ENCODE results near the gene EXT2.

Gene EXT2

DNA sequence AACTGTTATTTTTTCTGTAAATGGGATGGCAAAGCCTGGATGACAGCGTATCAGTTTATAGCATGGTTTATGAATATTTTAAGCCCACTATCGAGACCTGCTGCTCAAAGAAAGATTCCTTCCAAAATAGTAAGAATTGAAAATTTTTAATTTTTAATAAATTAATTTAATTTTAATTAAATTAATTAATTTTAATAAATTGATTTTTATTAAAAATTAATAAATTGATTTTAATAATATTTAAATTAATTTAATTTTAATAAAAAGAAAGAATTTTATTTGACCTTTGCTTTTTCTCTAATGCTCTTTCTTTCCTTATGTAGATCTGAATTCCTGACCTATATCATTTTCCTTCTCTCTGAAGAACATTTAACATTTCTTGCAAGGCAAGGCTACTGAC, 62.9 kb downstream of the EXT2 start:
- TF ChIP-seq, protein P1, sequence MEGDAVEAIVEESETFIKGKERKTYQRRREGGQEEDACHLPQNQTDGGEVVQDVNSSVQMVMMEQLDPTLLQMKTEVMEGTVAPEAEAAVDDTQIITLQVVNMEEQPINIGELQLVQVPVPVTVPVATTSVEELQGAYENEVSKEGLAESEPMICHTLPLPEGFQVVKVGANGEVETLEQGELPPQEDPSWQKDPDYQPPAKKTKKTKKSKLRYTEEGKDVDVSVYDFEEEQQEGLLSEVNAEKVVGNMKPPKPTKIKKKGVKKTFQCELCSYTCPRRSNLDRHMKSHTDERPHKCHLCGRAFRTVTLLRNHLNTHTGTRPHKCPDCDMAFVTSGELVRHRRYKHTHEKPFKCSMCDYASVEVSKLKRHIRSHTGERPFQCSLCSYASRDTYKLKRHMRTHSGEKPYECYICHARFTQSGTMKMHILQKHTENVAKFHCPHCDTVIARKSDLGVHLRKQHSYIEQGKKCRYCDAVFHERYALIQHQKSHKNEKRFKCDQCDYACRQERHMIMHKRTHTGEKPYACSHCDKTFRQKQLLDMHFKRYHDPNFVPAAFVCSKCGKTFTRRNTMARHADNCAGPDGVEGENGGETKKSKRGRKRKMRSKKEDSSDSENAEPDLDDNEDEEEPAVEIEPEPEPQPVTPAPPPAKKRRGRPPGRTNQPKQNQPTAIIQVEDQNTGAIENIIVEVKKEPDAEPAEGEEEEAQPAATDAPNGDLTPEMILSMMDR (IDR thresholded peaks at IDR 0.05; ENCODE audit: control extremely low read depth, extremely low read depth, low read depth, missing control alignments), result no peak
- CTCF ChIA-PET, result no interaction called here
- no peak for DNase-seq (ENCODE audit: extremely low spot score)
- POLR2A ChIA-PET, result no interaction called here

GRCh38 chr11:44159848-44160721, 64.6 kb downstream of the EXT2 start:
- POLR2A ChIA-PET, result no interaction called here
- CTCF ChIA-PET, result interaction anchor here (1.5 kb wide), 2 partner anchors 9 to 16 kb away, joined by 3 read pairs; no protein-coding TSS in a partner anchor
- TF ChIP-seq, protein P1 (IDR thresholded peaks at IDR 0.05; ENCODE audit: control extremely low read depth, extremely low read depth, low read depth, missing control alignments), result no peak
- DNase-seq (ENCODE audit: extremely low spot score), result peak; percentile 26

GRCh38 chr11:44162004-44162403, 66.5 kb downstream of the EXT2 start:
- ChIA-PET CTCF (interaction anchor here (1.5 kb wide), 1 partner anchor 18 kb away, joined by 3 read pairs; no protein-coding TSS in a partner anchor), POLR2A (no interaction called here)
- TF ChIP-seq, protein P1 (IDR thresholded peaks at IDR 0.05; ENCODE audit: control extremely low read depth, extremely low read depth, low read depth, missing control alignments), result no peak
- DNase-seq (ENCODE audit: extremely low spot score), result no peak

DNA sequence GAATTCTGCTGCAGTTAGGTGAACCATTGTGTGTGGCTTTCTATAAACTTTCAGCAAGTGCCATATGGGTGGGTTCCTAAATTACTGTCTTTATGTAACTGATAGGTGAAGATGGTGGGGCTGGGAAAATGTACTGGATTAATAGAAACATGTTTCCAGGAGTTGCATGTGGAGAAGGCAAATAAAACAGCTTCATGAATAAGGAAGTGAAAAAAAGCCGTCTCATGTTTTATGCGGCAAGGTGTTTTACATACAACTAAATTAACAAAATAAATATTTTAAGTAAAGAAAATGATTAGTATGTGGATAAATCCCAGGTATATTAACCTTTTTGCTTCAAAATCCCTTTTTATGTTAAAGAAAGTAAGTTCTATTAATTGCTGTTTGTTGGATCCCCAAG, 67.2 kb downstream of the EXT2 start:
- TF ChIP-seq, protein P1 (IDR thresholded peaks at IDR 0.05; ENCODE audit: control extremely low read depth, extremely low read depth, low read depth, missing control alignments), result no peak
- POLR2A ChIA-PET, result no interaction called here
- no peak for DNase-seq (ENCODE audit: extremely low spot score)
- CTCF ChIA-PET, result no interaction called here

DNA sequence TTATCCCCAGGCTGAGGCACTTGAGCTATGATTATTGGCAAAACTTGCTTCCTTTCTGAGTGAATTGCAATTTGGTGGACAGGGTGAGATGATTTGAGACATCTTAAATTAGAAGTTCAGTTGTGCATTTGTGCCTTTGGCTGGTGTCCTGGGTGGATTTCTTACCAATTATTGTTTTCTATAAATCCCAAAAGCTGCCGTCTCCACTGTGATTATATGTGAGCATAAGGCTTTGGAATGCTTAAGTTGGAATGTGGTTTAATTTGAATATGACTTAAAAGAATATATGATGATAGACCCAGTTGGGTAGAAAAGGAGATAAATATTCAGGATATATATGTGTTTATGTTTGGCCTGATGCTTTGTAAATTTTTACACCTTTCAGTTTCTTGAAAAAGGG, 70.0 kb downstream of the EXT2 start:
- no peak for DNase-seq (ENCODE audit: extremely low spot score)
- TF ChIP-seq, protein P1 (IDR thresholded peaks at IDR 0.05; ENCODE audit: control extremely low read depth, extremely low read depth, low read depth, missing control alignments), result no peak
- CTCF ChIA-PET, result interaction anchor here (1.0 to 2.4 kb wide), 2 partner anchors 12 to 20 kb away, joined by 3 to 6 read pairs; no protein-coding TSS in a partner anchor
- POLR2A ChIA-PET, result no interaction called here

DNA sequence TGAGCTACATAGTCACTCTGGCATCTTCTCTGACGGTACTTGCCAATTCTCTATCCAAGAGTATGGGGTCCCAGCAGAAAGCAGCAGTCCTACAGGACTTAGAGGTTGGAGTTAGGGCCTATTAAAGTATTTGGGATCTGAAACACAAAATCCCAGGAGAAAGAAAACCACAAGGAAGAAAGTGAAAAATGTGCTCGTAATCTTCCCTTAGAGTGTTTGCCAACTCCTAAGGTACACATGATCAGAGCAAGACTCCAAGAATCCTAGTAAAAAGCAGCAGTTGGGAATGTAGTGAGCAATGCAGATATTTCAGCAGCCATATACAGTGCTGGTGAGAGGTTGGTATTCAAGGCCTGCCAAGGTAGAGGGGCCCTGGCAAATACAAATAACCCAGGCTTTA, 71.6 kb downstream of the EXT2 start:
- DNase-seq (ENCODE audit: extremely low spot score), result no peak
- ChIA-PET POLR2A (no interaction called here), CTCF (interaction anchor here (2.4 kb wide), 1 partner anchor 11 kb away, joined by 6 read pairs; no protein-coding TSS in a partner anchor)
- TF ChIP-seq, protein P1 (IDR thresholded peaks at IDR 0.05; ENCODE audit: control extremely low read depth, extremely low read depth, low read depth, missing control alignments), result no peak

Data from GM10248 (cell line).